Measurements from ENCODE around the gene RNF25. TPM values are rescaled to one million over a fixed set of nuclear protein-coding genes. Genes with fewer than 3 reads are reported as not detected.

RNF25 gene
- total and polyA plus RNA-seq, 2 experiments from 2014 or later, result 18.3 to 22.2 TPM

DNA sequence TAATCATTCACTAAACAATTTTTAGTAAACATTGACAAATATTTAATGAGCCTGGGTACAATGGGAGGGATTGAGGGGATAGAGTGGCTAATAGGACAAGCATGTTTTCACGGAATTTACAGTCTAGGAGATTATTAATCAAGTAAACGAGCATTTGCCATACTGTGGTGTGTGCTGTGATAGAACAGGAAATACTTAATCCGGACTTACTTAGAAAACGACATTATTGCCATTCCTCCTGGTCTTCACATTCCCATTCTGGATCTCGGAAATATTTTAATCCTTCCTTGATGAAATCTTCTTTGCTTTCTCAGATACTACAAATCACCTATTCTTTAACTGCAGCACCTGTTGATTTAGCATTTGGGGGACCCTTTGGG, 39.7 kb upstream of the RNF25 start (continued):
- TF ChIP-seq, protein P1, sequence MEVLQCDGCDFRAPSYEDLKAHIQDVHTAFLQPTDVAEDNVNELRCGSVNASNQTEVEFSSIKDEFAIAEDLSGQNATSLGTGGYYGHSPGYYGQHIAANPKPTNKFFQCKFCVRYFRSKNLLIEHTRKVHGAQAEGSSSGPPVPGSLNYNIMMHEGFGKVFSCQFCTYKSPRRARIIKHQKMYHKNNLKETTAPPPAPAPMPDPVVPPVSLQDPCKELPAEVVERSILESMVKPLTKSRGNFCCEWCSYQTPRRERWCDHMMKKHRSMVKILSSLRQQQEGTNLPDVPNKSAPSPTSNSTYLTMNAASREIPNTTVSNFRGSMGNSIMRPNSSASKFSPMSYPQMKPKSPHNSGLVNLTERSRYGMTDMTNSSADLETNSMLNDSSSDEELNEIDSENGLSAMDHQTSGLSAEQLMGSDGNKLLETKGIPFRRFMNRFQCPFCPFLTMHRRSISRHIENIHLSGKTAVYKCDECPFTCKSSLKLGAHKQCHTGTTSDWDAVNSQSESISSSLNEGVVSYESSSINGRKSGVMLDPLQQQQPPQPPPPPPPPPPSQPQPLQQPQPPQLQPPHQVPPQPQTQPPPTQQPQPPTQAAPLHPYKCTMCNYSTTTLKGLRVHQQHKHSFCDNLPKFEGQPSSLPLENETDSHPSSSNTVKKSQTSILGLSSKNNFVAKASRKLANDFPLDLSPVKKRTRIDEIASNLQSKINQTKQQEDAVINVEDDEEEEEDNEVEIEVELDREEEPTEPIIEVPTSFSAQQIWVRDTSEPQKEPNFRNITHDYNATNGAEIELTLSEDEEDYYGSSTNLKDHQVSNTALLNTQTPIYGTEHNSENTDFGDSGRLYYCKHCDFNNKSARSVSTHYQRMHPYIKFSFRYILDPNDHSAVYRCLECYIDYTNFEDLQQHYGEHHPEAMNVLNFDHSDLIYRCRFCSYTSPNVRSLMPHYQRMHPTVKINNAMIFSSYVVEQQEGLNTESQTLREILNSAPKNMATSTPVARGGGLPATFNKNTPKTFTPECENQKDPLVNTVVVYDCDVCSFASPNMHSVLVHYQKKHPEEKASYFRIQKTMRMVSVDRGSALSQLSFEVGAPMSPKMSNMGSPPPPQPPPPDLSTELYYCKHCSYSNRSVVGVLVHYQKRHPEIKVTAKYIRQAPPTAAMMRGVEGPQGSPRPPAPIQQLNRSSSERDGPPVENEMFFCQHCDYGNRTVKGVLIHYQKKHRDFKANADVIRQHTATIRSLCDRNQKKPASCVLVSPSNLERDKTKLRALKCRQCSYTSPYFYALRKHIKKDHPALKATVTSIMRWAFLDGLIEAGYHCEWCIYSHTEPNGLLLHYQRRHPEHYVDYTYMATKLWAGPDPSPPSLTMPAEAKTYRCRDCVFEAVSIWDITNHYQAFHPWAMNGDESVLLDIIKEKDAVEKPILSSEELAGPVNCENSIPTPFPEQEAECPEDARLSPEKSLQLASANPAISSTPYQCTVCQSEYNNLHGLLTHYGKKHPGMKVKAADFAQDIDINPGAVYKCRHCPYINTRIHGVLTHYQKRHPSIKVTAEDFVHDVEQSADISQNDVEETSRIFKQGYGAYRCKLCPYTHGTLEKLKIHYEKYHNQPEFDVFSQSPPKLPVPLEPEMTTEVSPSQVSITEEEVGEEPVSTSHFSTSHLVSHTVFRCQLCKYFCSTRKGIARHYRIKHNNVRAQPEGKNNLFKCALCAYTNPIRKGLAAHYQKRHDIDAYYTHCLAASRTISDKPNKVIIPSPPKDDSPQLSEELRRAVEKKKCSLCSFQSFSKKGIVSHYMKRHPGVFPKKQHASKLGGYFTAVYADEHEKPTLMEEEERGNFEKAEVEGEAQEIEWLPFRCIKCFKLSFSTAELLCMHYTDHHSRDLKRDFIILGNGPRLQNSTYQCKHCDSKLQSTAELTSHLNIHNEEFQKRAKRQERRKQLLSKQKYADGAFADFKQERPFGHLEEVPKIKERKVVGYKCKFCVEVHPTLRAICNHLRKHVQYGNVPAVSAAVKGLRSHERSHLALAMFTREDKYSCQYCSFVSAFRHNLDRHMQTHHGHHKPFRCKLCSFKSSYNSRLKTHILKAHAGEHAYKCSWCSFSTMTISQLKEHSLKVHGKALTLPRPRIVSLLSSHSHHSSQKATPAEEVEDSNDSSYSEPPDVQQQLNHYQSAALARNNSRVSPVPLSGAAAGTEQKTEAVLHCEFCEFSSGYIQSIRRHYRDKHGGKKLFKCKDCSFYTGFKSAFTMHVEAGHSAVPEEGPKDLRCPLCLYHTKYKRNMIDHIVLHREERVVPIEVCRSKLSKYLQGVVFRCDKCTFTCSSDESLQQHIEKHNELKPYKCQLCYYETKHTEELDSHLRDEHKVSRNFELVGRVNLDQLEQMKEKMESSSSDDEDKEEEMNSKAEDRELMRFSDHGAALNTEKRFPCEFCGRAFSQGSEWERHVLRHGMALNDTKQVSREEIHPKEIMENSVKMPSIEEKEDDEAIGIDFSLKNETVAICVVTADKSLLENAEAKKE (CRISPR knock-in tag; IDR thresholded peaks at IDR 0.05), result no peak
- TF ChIP-seq, protein P2, sequence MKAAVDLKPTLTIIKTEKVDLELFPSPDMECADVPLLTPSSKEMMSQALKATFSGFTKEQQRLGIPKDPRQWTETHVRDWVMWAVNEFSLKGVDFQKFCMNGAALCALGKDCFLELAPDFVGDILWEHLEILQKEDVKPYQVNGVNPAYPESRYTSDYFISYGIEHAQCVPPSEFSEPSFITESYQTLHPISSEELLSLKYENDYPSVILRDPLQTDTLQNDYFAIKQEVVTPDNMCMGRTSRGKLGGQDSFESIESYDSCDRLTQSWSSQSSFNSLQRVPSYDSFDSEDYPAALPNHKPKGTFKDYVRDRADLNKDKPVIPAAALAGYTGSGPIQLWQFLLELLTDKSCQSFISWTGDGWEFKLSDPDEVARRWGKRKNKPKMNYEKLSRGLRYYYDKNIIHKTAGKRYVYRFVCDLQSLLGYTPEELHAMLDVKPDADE (IDR thresholded peaks at IDR 0.05), result no peak

- Histone ChIP-seq H3K79me2 (replicated peaks; ENCODE audit: insufficient read depth) (peaks cover 49% of the 10 kb centered on the region), H3K27ac (ENCODE audit: low read depth) (no peak within 1 kb of the TSS; the same call in 1 of the 2 replicates), H3K4me2 (peak within 1 kb of the TSS; percentile 86), H3K27me3 (ENCODE audit: insufficient read depth) (no peaks in the 10 kb centered on the region), H3K36me3 (ENCODE audit: insufficient read depth) (no peaks in the 10 kb centered on the region), H3F3A (replicated peaks; ENCODE audit: low read depth) (no peaks in the 10 kb centered on the region; the same call in 1 of the 2 replicates), H4K20me1 (replicated peaks; ENCODE audit: insufficient read depth) (peaks cover 15% of the 10 kb centered on the region; the same call in 1 of the 2 replicates), H2AFZ (peak within 1 kb of the TSS; percentile 98), H3K9me2 (ENCODE audit: insufficient read depth) (no peaks in the 10 kb centered on the region), H3K4me1 (ENCODE audit: insufficient read depth) (peaks cover 11% of the 10 kb centered on the region; the same call in 1 of the 2 replicates), H3K4me3 (peak within 1 kb of the TSS; percentile 69)
- Mint-ChIP-seq H3K27me3 (ENCODE audit: insufficient read depth, low read depth, poor library complexity) (peaks cover 13% of the 10 kb centered on the region), H3K27ac (peak within 1 kb of the TSS; percentile 70), H3K4me3 (peak within 1 kb of the TSS; percentile 99), H3K9me3 (peaks cover 4% of the 10 kb centered on the region; the same call in 1 of the 3 replicates), H3K4me1 (peaks cover 6% of the 10 kb centered on the region), H3K36me3 (ENCODE audit: low read depth) (peaks cover 3% of the 10 kb centered on the region)
- peak; percentile 95 for ATAC-seq
- DNase-seq (ENCODE audit: low spot score), result peak; percentile 98
- TF ChIP-seq STAT1 (IDR thresholded peaks at IDR 0.05; ENCODE audit: unreplicated experiment) (no peak), JUNB (IDR thresholded peaks at IDR 0.05; ENCODE audit: unreplicated experiment) (no peak), ZNF331 (CRISPR knock-in tag; IDR thresholded peaks at IDR 0.05; ENCODE audit: low read depth) (no peak), POLR2AphosphoS5 (IDR thresholded peaks at IDR 0.05; ENCODE audit: low read depth) (peak; percentile 98), EZH2phosphoT487 (IDR thresholded peaks at IDR 0.05; ENCODE audit: unreplicated experiment) (no peak), REST (IDR thresholded peaks at IDR 0.05; ENCODE audit: unreplicated experiment) (no peak), NANOG (IDR thresholded peaks at IDR 0.05; ENCODE audit: borderline replicate concordance) (no peak), EZH2 (IDR thresholded peaks at IDR 0.05; ENCODE audit: low read depth, unreplicated experiment) (no peak), CREB1 (CRISPR knock-in tag; IDR thresholded peaks at IDR 0.05; ENCODE audit: low read depth) (0 out of 2 replicates have a peak, but pooled peaks have one; percentile 38)
- TF ChIP-seq, protein P2 (IDR thresholded peaks at IDR 0.05), result peak; percentile 87
Measured at GRCh38 chr2:218710687-218711549, 39.1 kb upstream of the RNF25 start, which contains the start of gene TTLL4. TTLL4 (plus strand) TSS chr2:218710835; CDS start chr2:218737677, 26,842 bp downstream.

Data from GM23338 (cell line).